GM15510 (cell line): ENCODE measurements around the gene NKD2.

ENCODE experiments used
- POLR2A ChIP-seq: IDR thresholded peaks from 3 replicates; pipeline ENCODE4 v1.6.1; 2011; ENCODE audit warnings: borderline replicate concordance; ENCODE audit not compliant: insufficient read length; ENCODE audit errors: extremely low read depth

The NKD2 gene

GRCh38 chr5:991472-992267 lies 16.9 kb upstream of the NKD2 start:
- TF ChIP-seq POLR2A = no peak

- no peak for TF ChIP-seq POLR2A
Measured at GRCh38 chr5:994272-994607, 14.4 kb upstream of the NKD2 start.

- no peak for TF ChIP-seq POLR2A
Measured at GRCh38 chr5:994821-995220, 13.8 kb upstream of the NKD2 start.

- TF ChIP-seq POLR2A = no peak
Measured at GRCh38 chr5:995318-995717, 13.3 kb upstream of the NKD2 start.

GRCh38 chr5:997001-997474 lies 11.6 kb upstream of the NKD2 start:
- TF ChIP-seq POLR2A = no peak

- TF ChIP-seq POLR2A = no peak
Measured at GRCh38 chr5:997711-998110, 10.9 kb upstream of the NKD2 start.

- no peak for TF ChIP-seq POLR2A
Measured at GRCh38 chr5:998246-999031, 10.2 kb upstream of the NKD2 start.

- TF ChIP-seq POLR2A = no peak
Measured at GRCh38 chr5:999032-999501, 9.5 kb upstream of the NKD2 start.

- no peak for TF ChIP-seq POLR2A
Measured at GRCh38 chr5:999724-1000123, 8.9 kb upstream of the NKD2 start.

- TF ChIP-seq POLR2A = no peak
Measured at GRCh38 chr5:1000329-1000728, 8.3 kb upstream of the NKD2 start.

- TF ChIP-seq POLR2A = no peak
Measured at GRCh38 chr5:1001406-1002270, 7.0 kb upstream of the NKD2 start.

- no peak for TF ChIP-seq POLR2A
Measured at GRCh38 chr5:1002271-1002546, 6.4 kb upstream of the NKD2 start.

GRCh38 chr5:1002836-1003235 lies 5.8 kb upstream of the NKD2 start:
- TF ChIP-seq POLR2A = no peak

GRCh38 chr5:1003296-1003937 lies 5.2 kb upstream of the NKD2 start:
- no peak for TF ChIP-seq POLR2A
